ENCODE measurements around the gene FAM210B.

GRCh38 chr20:56323656-56324055 is 35.1 kb upstream of the FAM210B start:
- no peak for TF ChIP-seq CTCF (IDR thresholded peaks at IDR 0.05)
- TF ChIP-seq ZFX (IDR thresholded peaks at IDR 0.05; ENCODE audit: borderline replicate concordance), result no peak
